ENCODE data around the gene MAPK4.

MAPK4 gene

DNA sequence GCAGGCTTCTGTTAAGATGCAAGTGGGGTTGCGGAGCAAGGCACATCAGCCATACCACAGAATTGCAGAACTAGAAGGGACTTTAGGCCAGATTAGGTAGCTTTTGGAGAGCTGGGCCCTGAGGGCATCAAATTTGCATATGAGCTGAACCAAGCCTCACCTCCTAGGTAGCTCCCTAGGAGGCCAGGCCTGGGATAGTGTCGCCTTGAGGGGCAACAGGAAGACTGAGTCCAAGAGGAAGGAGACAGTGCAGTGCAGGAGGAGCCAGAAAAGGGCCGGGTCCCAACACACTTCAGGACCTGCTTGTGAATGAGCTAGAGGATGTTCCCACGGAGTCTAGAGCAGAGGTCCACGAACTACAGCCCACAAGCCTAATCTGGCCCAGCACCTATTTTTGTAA, 98.7 kb downstream of the MAPK4 start (continued):
- TF ChIP-seq, protein P1, sequence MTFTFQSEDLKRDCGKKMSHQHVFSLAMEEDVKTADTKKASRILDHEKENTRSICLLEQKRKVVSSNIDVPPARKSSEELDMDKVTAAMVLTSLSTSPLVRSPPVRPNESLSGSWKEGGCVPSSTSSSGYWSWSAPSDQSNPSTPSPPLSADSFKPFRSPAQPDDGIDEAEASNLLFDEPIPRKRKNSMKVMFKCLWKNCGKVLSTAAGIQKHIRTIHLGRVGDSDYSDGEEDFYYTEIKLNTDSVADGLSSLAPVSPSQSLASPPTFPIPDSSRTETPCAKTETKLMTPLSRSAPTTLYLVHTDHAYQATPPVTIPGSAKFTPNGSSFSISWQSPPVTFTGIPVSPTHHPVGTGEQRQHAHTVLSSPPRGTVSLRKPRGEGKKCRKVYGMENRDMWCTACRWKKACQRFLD (tag by site-specific recombination; IDR thresholded peaks at IDR 0.05), result no peak
- TF ChIP-seq ZNF138 (tag by site-specific recombination; IDR thresholded peaks at IDR 0.05; ENCODE audit: borderline replicate concordance), result no peak

DNA sequence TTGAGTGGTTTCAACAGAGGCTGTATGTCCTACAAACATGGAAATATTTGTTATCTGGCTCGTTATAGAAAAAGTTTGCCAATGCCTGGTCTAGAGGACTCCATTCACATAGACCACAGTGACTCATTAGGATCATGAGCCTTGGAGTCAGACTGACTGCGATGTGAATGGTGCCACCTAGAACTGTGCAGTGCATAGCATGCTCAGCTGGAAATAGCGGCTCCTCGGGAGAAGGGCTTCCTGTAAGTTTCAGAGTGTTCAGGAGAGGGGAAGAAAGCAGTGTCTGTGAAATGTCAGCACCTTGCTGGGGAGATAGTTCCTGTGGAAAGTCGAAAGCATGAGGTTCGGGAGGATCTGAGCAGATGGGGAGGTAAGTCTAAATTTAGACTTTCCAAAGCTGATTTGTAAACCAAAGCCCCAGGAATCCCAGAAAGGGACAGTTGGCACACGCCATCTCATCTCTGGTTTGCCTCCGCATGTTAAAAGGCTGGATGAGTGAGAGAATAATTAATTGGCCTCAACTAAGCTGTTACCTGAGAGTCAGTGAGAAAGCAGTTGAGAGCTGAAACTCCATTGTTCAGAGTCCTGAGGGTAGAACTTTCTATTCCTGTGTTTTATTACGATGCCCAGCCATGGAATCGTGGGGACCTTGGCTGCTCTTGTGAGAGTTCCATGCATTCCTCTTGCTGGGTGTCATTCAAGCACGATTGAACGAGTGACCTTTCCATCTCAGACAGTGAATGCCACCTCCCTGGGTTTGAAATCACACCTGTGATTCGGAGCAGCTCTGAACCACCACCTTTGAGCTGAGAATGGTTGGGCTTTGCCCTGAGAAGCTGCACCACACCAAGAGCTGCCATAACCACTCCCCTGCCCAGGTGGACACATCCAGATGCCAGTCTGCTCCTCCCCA, 99.5 kb downstream of the MAPK4 start:
- CTCF ChIA-PET, result interaction anchor here (0.5 to 0.7 kb wide), 2 partner anchors 10 to 30 kb away, joined by 3 read pairs; no protein-coding TSS in a partner anchor
- Histone ChIP-seq H3K27ac (ENCODE audit: extremely low read depth, low read depth, low read length) (no peak overlapping the region), H3K9me3 (ENCODE audit: control insufficient read depth, insufficient read depth, low read depth, low read length) (no peaks in the 10 kb centered on the region), H3K36me3 (ENCODE audit: control insufficient read depth in 2 of 2, insufficient read depth in 1 of 2, low read length in 2 of 2) (no peaks in the 10 kb centered on the region), H3K4me3 (ENCODE audit: low read depth, low read length) (no peak overlapping the region), H3K4me1 (ENCODE audit: control insufficient read depth, insufficient read depth, low read length) (no peaks in the 10 kb centered on the region)
- peak; percentile 63 for TF ChIP-seq ZIC2 (tag by site-specific recombination; IDR thresholded peaks at IDR 0.05)
- TF ChIP-seq ZNF558 (tag by site-specific recombination; IDR thresholded peaks at IDR 0.05), result no peak
- TF ChIP-seq, protein P2, sequence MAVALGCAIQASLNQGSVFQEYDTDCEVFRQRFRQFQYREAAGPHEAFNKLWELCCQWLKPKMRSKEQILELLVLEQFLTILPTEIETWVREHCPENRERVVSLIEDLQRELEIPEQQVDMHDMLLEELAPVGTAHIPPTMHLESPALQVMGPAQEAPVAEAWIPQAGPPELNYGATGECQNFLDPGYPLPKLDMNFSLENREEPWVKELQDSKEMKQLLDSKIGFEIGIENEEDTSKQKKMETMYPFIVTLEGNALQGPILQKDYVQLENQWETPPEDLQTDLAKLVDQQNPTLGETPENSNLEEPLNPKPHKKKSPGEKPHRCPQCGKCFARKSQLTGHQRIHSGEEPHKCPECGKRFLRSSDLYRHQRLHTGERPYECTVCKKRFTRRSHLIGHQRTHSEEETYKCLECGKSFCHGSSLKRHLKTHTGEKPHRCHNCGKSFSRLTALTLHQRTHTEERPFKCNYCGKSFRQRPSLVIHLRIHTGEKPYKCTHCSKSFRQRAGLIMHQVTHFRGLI (tag by site-specific recombination; IDR thresholded peaks at IDR 0.05), result peak; percentile 38; the same call in 1 of the 2 replicates
- TF ChIP-seq ZNF624 (tag by site-specific recombination; IDR thresholded peaks at IDR 0.05), result no peak
- TF ChIP-seq OSR2 (tag by site-specific recombination; IDR thresholded peaks at IDR 0.05), result no peak
- TF ChIP-seq ZNF211 (tag by site-specific recombination; IDR thresholded peaks at IDR 0.05; ENCODE audit: low read depth), result no peak
- POLR2A ChIA-PET, result no interaction called here

DNA sequence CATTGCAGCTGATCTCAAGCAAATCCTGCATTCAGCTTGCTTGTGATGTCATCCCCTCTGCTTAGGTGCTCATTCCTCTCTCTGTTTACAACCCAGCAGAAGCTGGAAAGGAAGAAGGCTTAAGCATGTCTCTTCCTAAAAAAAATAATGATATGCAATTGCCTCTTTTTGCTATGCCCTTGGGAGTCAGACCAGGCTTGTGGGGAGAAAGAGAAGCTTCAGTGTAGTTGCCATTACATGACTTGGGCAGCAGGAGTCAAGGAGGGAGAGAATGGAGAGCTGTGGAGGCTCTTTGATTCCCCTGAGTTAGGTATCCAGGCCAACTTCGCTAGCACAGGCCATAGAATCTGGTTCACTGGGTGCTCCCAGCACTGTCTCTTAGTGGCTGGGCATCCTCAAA, 101.1 kb downstream of the MAPK4 start:
- no peaks in the 10 kb centered on the region for H3K9me3 ChIP-seq (ENCODE audit: control insufficient read depth, insufficient read depth, low read depth, low read length)
- TF ChIP-seq ZNF677 (tag by site-specific recombination; IDR thresholded peaks at IDR 0.05) (no peak), ZNF549 (tag by site-specific recombination; IDR thresholded peaks at IDR 0.05) (peak; percentile 65; the same call in 1 of the 2 replicates), ZNF10 (tag by site-specific recombination; IDR thresholded peaks at IDR 0.05) (no peak), ZNF146 (tag by site-specific recombination; IDR thresholded peaks at IDR 0.05) (no peak)
- no peak overlapping the region for H3K27ac ChIP-seq (ENCODE audit: extremely low read depth, low read depth, low read length)
- no peaks in the 10 kb centered on the region for H3K36me3 ChIP-seq (ENCODE audit: control insufficient read depth in 2 of 2, insufficient read depth in 1 of 2, low read length in 2 of 2)
- ChIA-PET CTCF (interaction anchor here (0.7 to 2.3 kb wide), 3 partner anchors 16 to 309 kb away, joined by 3 to 10 read pairs (median 3); no protein-coding TSS in a partner anchor), POLR2A (no interaction called here)
- no peaks in the 10 kb centered on the region for H3K4me1 ChIP-seq (ENCODE audit: control insufficient read depth, insufficient read depth, low read length)
- H3K4me3 ChIP-seq (ENCODE audit: low read depth, low read length), result no peak overlapping the region

DNA sequence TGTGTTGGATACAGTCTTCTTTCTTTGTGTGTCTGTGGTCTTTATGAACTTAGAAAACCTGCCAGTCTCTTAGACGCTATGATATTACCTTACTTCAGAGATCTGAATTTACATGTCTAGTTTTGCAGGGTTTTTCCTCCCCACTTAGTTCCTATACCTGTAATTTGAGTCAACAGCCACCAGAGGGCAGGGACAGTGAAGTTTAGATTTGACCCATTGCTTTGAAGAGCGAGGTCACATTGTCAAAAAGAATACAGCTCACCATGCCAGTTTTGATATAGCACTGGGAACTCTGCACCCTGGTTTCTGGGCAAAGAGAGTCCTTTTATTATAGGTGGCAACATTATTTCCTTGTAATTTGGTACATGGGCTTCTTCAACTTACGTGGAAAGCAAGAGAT, 102.3 kb downstream of the MAPK4 start:
- no peaks in the 10 kb centered on the region for H3K9me3 ChIP-seq (ENCODE audit: control insufficient read depth, insufficient read depth, low read depth, low read length)
- TF ChIP-seq SETDB1 (IDR thresholded peaks at IDR 0.05; ENCODE audit: insufficient read length, low read length), result peak; percentile 22
- TF ChIP-seq, protein P3, sequence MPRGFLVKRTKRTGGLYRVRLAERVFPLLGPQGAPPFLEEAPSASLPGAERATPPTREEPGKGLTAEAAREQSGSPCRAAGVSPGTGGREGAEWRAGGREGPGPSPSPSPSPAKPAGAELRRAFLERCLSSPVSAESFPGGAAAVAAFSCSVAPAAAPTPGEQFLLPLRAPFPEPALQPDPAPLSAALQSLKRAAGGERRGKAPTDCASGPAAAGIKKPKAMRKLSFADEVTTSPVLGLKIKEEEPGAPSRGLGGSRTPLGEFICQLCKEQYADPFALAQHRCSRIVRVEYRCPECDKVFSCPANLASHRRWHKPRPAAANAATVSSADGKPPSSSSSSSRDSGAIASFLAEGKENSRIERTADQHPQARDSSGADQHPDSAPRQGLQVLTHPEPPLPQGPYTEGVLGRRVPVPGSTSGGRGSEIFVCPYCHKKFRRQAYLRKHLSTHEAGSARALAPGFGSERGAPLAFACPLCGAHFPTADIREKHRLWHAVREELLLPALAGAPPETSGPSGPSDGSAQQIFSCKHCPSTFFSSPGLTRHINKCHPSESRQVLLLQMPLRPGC (tag by site-specific recombination; IDR thresholded peaks at IDR 0.05), result no peak
- TF ChIP-seq, protein P4, sequence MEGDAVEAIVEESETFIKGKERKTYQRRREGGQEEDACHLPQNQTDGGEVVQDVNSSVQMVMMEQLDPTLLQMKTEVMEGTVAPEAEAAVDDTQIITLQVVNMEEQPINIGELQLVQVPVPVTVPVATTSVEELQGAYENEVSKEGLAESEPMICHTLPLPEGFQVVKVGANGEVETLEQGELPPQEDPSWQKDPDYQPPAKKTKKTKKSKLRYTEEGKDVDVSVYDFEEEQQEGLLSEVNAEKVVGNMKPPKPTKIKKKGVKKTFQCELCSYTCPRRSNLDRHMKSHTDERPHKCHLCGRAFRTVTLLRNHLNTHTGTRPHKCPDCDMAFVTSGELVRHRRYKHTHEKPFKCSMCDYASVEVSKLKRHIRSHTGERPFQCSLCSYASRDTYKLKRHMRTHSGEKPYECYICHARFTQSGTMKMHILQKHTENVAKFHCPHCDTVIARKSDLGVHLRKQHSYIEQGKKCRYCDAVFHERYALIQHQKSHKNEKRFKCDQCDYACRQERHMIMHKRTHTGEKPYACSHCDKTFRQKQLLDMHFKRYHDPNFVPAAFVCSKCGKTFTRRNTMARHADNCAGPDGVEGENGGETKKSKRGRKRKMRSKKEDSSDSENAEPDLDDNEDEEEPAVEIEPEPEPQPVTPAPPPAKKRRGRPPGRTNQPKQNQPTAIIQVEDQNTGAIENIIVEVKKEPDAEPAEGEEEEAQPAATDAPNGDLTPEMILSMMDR (tag by site-specific recombination; IDR thresholded peaks at IDR 0.05), result peak; percentile 18; the same call in 1 of the 2 replicates
- no peak overlapping the region for H3K27ac ChIP-seq (ENCODE audit: extremely low read depth, low read depth, low read length)
- no peaks in the 10 kb centered on the region for H3K4me1 ChIP-seq (ENCODE audit: control insufficient read depth, insufficient read depth, low read length)
- ChIA-PET CTCF (interaction anchor here (1.3 to 2.3 kb wide), 2 partner anchors 17 to 24 kb away, joined by 3 to 10 read pairs; no protein-coding TSS in a partner anchor), POLR2A (no interaction called here)
- no peak overlapping the region for H3K4me3 ChIP-seq (ENCODE audit: low read depth, low read length)
- H3K36me3 ChIP-seq (ENCODE audit: control insufficient read depth in 2 of 2, insufficient read depth in 1 of 2, low read length in 2 of 2), result no peaks in the 10 kb centered on the region

All from HEK293 (cell line).